NCI-H748 (cell line): ENCODE measurements around the gene ZNF483.
"Not testable (repeated sequence)": the region's sequence is repeated elsewhere in the genome, so short reads cannot be mapped to it uniquely, and the experiment has no call there.

Experiments used
- DNase-seq: peaks from one replicate; lab custom pipeline; 2025; ENCODE audit not compliant: unreplicated experiment; lab: John Stamatoyannopoulos, UW

The ZNF483 gene

GRCh38 chr9:111542497-111543254, 17.7 kb downstream of the ZNF483 start:
- DNase-seq, result no peak

- DNase-seq, result no peak
These were observed 23.6 kb downstream of the ZNF483 start for GRCh38 chr9:111548623-111549022.

- DNase-seq, result not testable (repeated sequence)
These were observed 30.4 kb downstream of the ZNF483 start for GRCh38 chr9:111555425-111555824.

GRCh38 chr9:111559000-111559610, 34.1 kb downstream of the ZNF483 start:
- no peak for DNase-seq

GRCh38 chr9:111561165-111561719, 36.3 kb downstream of the ZNF483 start:
- no peak for DNase-seq

GRCh38 chr9:111566234-111566633, 41.3 kb downstream of the ZNF483 start:
- no peak for DNase-seq

- DNase-seq, result not testable (repeated sequence)
These were observed 43.1 kb downstream of the ZNF483 start for GRCh38 chr9:111568127-111568526.

- peak; percentile 29 for DNase-seq
These were observed 48.1 kb downstream of the ZNF483 start for GRCh38 chr9:111572950-111573604.

GRCh38 chr9:111582888-111583287, 57.9 kb downstream of the ZNF483 start:
- no peak for DNase-seq

GRCh38 chr9:111586378-111586777, 61.4 kb downstream of the ZNF483 start:
- DNase-seq, result no peak

GRCh38 chr9:111588846-111589245, 63.9 kb downstream of the ZNF483 start:
- DNase-seq, result no peak

GRCh38 chr9:111597852-111598732, 73.1 kb downstream of the ZNF483 start:
- DNase-seq, result peak; percentile 69

- DNase-seq, result no peak
These were observed 73.7 kb downstream of the ZNF483 start for GRCh38 chr9:111598733-111599091.

- DNase-seq, result no peak
These were observed 74.3 kb downstream of the ZNF483 start, which contains the start of gene PTGR1 for GRCh38 chr9:111599092-111599954. Gene PTGR1 (minus strand): TSS chr9:111599647. CDS start chr9:111597422, 2,225 bp downstream.

- no peak for DNase-seq
These were observed 75.0 kb downstream of the ZNF483 start for GRCh38 chr9:111599955-111600343.

- DNase-seq, result no peak
These were observed 76.4 kb downstream of the ZNF483 start for GRCh38 chr9:111601237-111602018.

GRCh38 chr9:111603041-111603440, 78.1 kb downstream of the ZNF483 start:
- DNase-seq, result no peak

GRCh38 chr9:111604054-111604615, 79.2 kb downstream of the ZNF483 start:
- no peak for DNase-seq
